GM18907 (cell line): ENCODE data around the gene PLXNC1.

Source experiments
- ATAC-seq: cut with Tn5 transposase; IDR thresholded peaks from one replicate; pipeline ENCODE4 v1.9.1; 2021; ENCODE audit warnings: mild to moderate bottlenecking, moderate library complexity; ENCODE audit not compliant: unreplicated experiment

PLXNC1 gene

DNA sequence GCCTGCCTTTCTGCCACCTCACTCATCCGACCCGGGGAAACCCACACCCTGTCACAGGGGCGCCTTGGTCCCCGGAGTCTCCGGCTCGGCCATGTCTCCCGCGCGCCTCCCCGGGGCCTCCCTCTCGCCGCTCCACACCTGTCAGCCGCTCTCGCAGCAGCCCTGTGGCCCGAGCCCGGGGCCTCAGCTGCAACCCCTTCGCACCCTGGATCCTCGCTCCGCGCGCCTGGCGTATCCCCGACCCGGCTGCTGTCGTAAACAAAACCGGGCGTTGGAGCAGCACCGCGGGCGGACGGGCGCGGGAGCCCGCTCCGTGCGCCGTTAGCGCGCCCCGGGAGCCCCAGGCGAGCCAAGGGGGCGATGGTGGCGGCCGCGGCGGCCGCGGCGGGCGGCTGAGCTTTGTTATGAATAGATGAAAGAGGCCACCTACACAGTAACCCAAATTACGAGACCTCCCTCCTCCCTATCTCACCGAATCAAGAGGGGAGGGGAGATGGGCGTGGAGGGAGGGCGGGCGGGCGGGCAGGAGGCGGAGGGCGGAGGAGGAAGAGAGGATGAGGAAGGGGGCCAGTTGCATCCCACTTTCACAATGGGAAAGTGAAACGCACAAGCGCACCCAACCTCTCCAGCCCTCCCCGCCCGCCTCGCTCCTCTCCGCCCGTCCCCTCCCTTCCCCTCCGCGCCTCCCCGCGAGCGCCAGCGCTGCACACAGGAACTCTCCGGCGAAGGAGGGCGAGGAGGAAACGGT, at the start of gene PLXNC1:
TSS of gene PLXNC1 (plus strand) at position 587 of the 748 bp plus-strand sequence. CDS start 395 bp downstream, outside the sequence.
- peak; percentile 44 for ATAC-seq

DNA sequence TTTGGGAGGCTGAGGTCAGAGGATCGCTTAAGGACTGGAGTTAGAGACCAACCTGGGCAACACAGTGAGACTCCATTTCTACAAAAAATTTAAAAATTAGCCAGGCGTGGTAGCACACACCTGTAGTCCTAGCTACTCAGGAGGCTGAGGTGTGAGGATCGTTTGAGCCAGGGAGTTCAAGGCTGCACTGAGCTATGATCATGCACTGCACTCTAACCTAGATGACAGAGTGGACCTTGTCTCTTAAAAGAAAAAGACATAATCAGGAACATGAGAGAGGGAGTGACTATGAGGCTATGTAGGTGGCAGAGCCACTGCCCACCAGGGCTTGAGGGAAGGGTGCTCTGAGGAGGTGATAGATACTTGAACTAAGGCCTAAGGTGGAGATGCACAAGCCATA, 49.2 kb upstream of the PLXNC1 start:
- no peak for ATAC-seq

DNA sequence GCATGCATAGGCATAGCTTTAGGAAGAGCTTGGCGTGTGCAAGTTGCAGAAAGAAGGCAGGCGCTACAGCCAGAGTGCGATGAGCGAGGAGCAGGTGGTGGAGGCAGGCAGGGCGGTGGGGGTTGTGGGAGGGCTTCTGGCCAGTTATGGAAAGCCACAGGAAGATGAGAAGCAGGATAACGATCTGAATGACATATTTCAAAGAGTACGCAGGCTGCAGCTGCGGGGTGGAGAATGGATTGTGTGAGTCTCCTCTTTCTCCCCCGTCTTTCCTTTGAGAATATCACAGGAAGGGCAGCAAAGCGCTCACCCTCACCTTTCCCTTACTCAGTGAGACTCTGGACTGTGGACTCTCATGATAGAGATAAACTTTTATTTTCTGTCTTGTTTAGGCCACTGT, 48.7 kb upstream of the PLXNC1 start:
- ATAC-seq: no peak

DNA sequence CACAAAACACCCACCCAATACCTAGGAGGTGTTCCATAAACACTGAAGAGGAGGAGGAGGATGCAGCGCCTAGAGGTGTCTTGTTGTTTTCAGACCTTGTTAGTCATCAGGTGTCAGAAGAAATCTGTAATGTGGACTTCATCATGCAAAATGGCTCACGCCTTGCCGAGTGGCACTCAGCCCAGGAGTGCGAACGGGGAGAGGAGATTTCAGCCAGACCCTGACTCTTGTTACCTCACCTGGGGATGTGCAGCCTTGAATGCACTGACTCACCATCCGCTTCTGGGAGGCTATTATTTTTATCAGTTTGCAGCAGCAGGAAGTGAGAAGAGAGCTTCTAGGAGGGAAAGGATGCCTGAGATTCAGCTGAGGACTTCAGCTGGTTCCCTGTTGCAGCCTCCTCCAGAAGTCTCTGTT, 48.2 kb upstream of the PLXNC1 start:
- no peak for ATAC-seq

DNA sequence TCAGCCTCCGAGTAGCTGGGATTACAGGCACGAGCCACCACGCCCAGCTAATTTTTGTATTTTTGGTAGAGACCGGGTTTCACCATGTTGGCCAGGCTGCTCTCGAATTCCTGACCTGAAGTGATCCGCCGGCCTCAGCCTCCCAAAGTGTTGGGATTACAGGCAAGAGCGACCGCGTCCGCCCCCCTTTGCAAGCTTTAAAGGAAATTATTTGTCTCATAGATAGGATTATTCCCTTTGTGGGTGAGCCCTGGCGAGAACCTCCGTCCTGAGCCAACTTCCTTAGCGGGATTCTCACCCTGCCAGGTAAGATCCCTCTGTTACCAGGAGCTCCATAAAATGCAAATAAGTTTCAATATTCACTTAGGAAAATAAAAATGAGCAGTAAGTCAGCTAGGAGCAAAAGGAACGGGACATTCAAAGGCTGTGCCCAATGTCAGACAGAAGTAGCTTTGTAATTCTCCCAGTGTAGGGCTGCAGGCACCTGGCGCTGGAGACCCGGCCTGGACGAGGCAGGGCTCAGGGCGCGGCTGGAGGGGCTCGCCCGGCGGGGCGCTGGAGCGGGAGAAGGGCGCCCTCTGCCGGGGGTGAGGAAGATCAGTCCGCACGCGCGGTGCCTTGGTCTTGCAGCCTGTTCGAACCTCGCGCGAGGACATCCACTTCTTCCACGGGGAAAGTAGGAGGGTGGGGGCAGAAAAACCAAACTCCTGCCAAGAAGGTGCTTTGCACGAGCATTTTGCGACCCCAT, 47.2 kb upstream of the PLXNC1 start:
- ATAC-seq: peak; percentile 60

DNA sequence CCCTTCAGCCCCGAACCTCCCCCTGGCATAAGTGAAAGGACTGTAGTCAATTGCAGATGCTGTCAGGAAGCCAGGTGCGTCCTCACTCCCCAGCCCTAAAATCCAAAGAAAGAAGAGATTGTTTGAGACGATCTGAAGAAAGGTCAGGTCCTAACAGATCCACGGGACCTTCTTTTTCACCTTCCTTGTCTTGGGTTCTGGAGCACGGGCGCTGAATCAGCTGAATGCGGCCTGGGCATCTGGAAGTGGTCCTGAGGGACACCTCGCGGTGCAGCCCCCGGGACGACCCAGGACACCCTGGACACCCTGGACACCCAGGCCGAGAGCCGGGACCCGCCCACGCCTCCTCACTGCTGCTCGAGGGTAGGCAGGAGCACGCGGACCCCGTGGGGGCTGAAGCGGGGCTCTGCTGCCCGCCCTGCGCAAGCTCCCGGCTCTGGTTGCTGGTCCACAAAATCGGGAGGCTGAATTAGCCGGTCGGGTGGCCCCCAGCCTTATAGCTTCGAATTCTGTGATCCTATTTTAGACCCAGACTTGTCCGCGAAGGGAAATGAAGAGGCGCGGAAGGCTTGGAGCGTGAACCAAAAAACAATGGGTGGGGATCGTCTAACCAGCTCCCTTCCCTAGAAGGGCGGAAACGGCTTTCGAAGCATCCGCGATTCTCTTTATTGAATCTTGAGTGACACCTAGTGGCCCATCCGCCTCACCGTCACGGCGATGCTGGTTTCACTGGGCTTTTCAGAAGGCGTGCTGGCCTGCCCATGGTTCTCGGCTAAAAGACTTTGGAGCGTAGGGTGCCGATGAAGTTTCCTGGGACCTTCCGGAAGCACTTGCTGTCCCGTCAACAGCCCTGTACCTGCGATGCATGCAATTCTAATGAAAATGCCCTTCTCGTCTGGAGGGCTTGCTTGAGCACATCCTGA, 46.4 kb upstream of the PLXNC1 start:
- ATAC-seq: peak; percentile 90

DNA sequence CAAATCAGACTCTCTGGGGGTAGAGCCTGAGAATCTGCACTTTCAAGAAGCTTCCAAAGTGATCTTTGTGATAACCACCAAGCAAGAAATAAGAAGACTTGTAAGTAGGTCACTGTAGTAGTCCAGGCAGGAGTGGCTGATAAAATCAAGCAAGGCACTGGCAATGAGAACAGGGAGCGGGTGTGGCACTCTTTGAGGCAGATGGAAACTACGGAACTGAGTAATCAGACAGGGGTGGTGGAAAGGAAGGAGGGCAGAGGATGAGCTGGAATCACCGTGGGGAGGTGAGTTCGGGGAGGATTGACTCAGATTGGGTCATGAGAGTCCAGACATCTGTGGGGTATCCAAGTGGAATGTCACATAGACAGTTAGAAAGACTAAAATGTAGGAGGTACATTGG, 44.4 kb upstream of the PLXNC1 start:
- ATAC-seq: no peak

DNA sequence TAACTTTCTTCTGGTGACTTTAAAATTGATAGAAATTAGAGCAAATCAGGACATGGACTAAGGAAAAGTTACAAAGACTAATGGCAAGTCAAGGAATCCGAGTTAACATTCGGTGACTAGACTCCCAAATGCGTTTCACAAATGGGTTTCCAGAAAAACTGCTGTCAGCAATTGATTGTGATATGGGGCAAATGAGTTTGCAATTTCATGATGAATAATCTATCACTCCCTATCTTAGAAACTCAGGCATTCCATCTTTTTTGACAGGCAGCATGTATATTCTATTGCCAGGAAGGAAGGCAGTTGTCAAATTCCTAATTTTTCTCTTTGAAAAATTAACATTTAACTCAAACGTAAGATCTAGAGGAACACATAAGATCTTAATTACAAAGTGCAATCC, 40.5 kb upstream of the PLXNC1 start:
- no peak for ATAC-seq

DNA sequence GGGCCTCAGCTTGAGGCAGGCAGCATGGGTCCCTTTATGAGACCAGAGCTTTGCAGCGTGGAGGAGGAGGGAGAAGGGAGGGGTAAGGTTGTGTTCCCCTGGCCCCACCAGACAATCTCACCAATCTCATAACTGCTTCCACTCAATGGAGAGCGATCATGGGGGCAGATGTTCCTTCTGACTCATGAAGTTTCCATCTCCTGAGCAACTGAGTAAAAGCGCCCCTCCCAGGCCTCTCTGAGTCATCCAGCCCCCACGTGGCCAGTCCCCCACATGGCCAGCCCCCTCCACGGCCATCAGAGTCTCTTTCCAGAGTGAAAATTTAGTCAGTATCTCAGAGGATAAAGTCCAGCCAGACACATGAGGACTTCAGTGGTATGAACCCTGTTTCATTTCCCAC, 39.2 kb upstream of the PLXNC1 start:
- no peak for ATAC-seq

DNA sequence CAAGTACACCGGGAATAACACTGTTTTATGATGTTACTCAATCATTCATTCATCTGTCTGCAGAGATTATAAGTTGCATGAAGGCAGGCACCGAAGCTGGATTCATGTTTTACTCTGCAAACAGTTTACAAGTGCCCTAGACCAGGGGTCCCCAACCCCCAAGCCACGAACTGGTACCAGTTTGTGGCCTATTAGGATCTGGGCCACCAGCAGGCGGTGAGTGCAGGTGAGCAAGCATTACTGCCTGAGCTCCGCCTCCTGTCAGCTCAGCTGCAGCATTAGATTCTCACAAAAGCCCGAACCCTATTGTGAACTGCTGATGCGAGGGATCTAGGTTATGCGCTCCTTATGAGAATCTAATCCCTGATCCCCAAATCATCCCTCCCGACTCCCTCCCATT, 38.1 kb upstream of the PLXNC1 start:
- no peak for ATAC-seq

DNA sequence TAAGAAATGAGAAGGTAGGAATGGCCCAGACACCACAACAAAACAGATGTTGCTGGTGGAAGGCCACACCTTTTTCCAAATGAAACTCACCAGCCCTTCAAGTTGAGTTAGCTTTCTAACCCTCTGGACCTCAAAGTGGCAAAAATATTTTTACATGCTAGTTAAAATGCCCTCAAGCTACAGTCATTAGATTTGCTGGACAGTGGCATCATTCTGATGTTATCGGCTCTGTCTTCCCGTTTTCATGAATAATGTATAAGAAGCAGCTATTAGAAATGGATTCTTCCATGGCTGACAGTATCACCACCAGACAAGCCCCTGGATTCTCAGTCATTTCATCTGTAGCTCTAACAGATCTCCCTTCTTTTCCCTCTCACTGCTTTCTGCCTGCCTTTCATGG, 37.1 kb upstream of the PLXNC1 start:
- ATAC-seq: no peak

DNA sequence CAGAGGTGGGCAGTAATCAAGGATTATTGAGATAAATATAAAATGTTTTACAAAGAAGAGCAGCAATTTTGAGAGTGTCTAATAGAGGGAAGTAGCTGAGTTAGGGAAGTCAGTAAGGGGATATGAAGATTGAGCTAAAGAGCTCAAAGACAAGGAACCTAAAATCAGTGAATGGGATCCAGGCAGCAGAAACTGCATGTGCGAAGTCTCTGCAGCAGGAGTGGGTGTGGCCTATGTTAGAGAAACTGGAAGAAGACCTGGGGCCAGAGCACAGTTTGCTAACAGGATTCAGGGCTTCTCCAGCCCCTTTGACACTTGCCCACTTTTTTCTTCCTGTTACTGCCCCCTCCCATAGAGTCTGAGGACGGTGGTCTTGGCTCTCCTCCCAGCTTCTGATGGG, 36.3 kb upstream of the PLXNC1 start:
- ATAC-seq: no peak

DNA sequence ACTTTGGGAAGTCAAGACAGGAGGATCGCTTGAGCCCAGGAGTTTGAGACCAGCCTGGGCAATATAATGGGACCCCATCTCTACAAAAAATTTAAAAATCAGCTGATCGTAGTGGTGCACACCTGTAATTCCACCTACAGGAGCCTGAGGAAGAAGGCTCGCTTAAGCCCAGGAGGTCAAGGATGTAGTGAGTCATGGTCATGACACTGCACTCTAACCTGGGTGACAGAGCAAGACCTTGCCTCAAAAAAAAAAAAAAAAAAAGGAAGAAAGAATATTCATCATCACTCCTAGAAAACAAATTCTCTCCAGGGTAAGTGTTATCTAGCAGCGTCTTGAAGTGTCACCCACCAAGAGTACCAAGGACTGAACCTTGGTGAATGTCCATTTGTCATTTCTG, 34.2 kb upstream of the PLXNC1 start:
- no peak for ATAC-seq

DNA sequence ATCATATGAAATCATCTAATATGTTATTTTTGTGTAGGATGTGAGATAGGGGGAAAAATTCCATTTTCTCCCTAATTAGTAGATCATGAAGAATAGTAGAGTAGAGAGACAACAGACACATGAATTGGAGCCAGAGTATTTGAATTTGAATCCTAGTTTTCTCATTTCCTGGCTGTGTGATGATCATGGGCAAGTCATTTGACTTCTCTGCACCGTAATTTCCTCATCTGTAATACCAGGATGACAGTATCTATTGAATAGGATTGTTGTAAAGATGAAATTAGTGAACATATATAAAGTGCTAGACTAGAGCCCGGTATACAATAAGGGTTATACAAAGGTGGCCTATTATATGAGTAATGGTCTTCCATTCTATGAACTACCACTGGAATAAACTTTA, 32.2 kb upstream of the PLXNC1 start:
- ATAC-seq: no peak

DNA sequence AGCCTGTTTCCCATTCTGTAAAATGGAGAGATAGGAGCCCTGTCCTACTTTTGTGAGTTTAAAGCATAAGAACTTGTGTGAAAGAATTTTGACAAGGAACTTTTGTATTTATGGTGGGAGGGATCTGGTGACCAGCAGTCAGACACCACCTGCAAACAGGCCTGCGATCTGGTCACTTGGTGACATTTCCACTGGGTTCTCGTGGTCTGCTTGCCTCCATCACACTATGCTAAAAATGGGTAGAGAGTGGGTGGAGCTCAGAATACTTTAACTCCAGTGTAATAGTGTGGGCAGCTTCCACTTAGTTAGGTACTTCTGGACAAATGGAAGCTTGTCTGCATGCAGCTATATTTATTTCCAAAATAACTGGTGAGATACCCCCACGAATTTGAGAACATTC, 26.5 kb upstream of the PLXNC1 start:
- no peak for ATAC-seq

DNA sequence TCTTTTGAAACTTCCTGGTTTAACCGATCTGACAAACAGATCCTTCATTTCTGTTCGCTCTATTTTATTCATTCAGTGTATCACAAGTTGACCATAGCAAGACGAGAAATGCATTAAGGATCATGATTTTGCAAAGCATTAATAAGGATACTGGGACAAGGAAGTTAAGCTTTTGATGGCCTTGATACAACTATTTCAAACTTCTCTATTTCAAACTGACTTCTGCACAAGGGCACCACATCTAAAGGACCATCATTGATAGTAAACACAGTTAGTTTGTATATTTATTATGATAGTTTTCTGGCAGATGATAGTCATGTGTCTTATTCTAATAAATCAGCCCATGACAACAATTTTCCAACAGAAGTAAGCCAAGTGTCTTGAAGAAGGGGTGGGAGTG, 25.8 kb upstream of the PLXNC1 start:
- ATAC-seq: no peak

DNA sequence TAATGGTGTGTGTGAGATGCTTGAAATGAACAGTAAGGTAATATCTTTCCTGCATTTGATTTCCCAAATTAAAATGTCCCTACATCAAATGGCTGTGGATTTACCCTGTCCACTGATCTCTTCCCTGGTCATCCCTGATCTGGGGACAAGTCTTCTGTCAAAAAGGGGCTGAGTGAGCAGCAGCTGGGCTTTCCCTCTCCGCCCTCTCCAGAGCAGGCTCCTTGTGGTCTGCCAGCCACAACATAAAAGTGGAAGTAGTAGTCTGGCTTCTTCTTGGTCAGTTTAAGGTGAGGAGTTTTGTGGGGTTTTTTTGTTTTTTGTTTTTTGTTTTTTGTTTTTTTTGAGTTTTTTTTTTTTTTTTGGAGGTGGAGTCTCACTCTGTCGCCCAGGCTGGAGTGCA, 25.2 kb upstream of the PLXNC1 start:
- no peak for ATAC-seq

DNA sequence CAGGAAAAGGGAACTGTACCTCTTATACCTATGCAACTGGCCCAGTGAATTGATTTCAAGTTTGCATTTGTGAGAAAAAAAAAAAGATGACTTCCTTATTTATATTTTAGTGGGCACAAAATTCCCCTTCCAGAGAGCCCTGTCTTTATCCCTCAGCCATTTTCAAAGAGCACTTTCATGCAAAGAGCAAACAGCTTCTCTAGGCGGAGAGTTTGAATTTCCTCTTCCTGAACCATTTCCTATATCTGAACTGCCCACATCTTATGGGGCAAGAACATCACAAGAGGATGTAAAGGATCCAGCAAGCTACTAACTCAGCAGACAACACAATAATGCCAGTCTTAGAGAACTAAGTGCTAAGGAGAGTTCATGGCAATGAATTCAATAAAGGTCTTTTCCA, 22.3 kb upstream of the PLXNC1 start:
- ATAC-seq: no peak

DNA sequence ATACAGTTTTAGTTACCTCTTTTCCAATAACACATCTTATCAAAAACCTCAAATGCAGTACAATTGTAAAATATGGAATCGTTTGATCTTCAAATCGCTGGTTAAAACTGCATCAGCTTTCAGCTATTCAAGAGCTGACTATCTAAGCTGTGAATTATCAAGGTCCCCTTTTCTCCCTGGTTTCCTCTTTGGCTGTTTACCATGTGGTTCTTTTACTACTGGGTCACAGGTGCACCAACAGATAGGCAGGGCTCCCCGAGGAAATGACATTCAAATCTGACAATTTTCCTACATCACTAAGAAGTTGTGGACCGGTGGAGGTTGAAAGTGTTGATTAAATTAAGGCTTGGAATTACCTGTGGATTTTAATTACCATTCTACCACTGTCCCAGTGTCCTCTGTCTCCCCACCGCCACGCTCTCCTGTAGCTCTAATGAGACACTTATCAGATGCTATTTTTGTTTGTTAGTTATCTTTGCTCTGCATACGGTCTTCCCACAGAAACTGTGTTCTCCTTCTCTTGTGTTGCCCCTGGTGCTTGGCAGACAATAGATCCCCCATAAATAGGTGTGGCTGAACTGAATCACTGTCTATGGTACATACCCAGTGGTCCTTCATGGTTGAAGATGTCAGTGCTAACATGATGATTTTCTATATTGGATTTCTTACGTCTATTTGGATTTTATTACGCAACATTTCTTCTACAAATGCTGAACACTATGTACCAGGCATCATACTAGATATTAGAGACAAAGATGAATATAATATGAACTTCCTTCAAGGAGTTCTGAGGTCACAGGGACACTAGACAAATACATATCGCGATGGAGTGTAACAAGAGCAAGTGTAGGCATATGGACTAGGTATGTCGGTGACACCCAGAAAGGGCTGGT, 20.9 kb upstream of the PLXNC1 start:
- no peak for ATAC-seq

DNA sequence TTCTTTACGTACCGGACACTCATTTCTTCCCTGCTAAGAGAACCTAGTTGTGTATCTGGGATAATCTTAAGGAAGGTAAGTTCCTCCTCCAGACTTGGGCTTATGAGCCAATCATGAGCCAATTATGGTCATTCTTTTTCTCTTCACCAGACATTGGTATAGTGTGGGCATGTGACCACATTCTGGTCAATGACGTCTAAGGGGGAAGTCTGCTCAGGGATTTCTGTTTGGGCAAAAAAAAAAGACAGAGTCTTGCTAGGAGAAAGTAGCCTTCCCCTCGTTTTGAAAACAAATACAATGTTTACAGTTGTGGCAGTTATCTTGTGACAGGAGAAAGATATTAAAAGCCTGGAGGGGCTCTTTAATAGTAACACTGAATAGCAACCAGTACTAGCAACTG, 20.1 kb upstream of the PLXNC1 start:
- ATAC-seq: no peak
